Activated effector memory CD4-positive, alpha-beta T cell treated with Interleukin-2 at 50 U/mL for 16 hours (primary cell): ENCODE results near the gene MAN2B1.
"Not testable (repeated sequence)": the region's sequence is repeated elsewhere in the genome, so short reads cannot be mapped to it uniquely, and the experiment has no call there.

Experiments used
- DNase-seq: peaks from one replicate; pipeline ENCODE4 v3.0.0-alpha.2; 2020

Gene MAN2B1

GRCh38 chr19:12656899-12657571 is 9.5 kb downstream of the MAN2B1 start:
- no peak for DNase-seq

- no peak for DNase-seq
Observed at GRCh38 chr19:12655546-12655945, 11.0 kb downstream of the MAN2B1 start.

DNA sequence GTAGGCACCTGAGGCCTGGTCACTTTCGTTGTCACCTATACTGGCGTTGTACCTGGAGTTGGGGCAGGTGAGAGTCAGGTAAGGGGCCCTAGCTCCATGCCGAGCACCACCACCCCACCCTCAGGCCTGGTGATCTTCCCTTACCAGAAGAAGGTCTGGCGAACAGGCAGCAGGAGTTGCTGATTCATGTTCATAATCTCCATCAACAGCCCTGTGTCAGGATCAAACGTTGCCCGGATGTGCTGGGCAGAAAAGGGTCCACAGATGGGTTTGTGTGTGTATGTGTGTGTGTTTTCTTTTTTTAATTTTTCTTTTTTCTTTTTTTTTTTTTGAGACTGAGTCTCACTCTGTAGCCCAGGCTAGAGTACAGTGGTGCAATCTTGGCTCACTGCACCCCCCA is 14.3 kb downstream of the MAN2B1 start:
- no peak for DNase-seq

- no peak for DNase-seq
Observed at GRCh38 chr19:12649941-12650340, 16.6 kb downstream of the MAN2B1 start.

DNA sequence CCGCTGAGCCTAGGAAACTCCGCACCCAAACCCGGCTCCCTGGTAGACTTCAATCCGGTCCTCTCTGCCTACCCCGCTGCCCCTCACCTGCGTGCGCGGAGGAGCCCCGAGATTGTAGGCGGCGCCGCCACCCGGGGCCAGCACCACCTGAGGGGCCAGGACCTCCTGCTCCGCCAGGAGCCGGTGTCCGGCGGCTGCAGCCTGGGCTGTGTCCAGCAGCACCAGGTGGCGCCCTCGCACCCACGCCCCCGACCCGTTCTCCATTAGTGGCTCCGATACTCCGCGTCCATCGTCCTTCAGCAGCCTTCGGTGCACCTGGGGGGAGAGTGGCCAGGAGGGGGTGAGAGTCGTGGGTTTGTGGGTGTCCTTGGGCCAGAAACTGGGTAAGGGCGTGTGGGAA is 18.5 kb downstream of the MAN2B1 start:
- no peak for DNase-seq

- DNase-seq: no peak
Observed at GRCh38 chr19:12647490-12648071, 19.0 kb downstream of the MAN2B1 start.

- DNase-seq: no peak
Observed at GRCh38 chr19:12647047-12647446, 19.5 kb downstream of the MAN2B1 start.

GRCh38 chr19:12646551-12646950 is 20.0 kb downstream of the MAN2B1 start:
- no peak for DNase-seq

DNA sequence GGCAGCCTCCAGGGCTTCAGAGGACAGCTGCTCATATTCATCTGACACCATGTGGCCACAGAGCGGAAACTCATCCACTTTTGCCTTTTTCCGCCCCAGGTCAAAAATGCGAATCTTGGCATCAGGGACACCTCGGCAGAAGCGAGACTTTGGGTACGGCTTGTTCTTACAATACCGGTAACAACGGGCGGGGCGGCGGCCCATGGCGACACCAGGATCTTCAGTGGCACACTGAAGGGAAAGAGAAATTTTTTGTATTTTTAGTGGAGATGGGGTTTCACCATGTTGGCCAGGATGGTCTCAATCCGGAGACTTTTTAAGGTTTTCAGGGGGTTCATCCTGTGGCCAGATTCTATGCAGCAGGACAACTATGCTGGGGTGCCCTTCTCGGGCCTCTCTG is 22.8 kb downstream of the MAN2B1 start:
- not testable (repeated sequence) for DNase-seq

GRCh38 chr19:12642506-12642905 is 24.0 kb downstream of the MAN2B1 start:
- DNase-seq: no peak

- DNase-seq: no peak
Observed at GRCh38 chr19:12641456-12641855, 25.1 kb downstream of the MAN2B1 start.

DNA sequence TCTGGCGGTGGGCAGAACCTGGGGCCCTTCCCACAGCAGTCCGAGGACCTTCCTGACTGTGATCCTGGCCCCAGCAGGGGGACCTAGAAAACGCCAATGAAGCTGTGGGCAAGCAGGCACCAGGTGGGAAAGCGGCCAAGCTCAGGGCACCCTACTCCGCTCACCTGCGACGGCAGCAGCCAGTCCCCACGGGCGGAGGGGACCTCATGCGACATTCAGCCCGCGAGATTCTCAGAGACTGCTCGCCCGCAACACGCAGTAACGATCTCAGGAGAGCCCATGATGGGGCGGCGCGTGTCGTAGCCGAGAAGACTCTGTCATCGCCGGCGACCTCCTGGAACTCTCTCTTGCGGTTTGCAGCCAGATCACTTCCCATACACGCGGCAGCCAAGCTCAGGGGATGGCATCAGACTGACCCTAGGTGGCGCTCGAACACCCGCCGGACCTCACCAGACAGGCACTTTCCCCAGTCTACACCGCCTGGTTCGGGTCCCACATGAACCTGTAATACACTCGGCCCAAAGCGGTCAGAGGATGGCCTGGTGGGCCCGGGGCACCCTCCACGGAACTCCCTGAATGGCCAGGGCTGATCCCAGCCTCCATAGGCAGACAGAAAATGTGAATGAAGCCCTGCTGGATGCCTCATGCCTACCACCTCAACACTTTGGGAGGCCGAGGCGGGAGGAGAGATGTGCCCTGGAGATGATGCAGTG is 26.5 kb downstream of the MAN2B1 start:
- peak; percentile 74 for DNase-seq

DNA sequence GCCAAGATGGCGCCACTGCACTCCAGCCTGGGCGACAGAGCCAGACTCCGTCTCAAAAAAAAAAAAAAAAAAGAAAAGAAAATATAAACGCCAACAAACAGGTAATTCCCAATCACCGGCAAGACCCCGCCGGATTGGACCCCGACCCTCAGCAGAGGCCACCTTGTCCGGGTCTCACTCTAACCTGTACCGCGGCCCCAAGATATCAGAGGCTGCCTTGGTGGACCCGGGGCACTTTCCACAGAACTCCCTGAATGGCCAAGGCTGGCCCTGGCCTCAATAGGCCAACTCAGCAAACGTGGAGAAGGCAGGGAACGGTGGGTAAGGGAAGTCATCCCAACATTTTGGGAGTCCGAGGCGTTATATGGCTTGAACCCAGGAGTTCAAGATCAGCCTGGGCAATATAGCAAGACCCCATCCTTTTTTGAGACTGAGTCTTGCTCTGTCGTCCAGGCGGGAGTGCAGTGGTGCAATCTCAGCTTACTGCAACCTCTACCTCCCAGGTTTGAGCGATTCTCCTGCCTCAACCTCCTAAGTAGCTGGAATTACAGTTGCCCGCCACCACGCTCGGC is 27.8 kb downstream of the MAN2B1 start:
- DNase-seq: no peak

- no peak for DNase-seq
Observed at GRCh38 chr19:12636631-12637030, 29.9 kb downstream of the MAN2B1 start.

DNA sequence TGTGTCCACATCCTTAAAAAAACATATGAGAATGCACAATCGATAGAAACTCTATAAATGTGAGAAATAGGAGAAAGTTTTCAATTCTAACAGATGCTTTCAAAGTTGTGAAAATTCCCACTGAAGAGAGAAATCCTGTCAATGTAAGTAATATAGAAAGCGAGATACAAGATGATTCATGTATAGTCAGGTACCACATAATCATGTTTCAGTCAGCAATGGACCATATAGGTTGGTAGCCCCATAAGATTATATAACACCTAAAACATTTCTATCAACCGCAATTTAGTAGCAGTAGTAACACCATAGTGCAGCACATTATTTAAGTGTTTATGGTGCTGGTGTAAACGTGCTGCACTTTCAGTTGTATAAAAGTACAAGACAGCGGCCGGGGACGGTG is 37.3 kb downstream of the MAN2B1 start:
- no peak for DNase-seq

DNA sequence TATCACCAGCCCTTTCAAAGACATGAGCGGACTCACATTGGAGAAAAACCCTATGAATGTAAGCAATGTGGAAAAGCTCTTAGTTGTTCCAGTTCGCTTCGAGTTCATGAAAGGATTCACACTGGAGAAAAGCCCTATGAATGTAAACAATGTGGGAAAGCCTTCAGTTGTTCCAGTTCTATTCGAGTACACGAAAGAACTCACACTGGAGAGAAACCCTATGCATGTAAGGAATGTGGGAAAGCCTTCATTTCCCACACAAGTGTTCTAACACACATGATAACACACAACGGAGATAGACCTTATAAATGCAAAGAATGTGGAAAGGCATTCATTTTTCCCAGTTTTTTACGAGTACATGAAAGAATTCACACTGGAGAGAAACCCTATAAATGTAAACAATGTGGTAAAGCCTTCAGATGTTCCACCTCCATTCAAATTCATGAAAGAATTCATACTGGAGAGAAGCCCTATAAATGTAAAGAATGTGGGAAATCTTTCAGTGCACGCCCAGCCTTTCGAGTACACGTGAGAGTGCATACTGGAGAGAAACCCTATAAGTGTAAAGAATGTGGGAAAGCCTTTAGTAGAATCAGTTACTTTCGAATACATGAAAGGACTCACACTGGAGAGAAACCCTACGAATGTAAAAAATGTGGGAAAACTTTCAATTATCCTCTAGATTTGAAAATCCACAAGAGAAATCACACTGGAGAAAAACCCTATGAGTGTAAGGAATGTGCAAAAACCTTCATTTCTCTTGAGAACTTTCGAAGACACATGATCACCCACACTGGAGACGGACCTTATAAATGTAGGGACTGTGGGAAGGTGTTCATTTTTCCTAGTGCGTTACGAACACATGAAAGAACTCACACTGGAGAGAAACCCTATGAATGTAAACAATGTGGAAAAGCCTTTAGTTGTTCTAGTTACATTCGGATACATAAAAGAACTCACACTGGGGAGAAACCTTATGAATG is 38.2 kb downstream of the MAN2B1 start:
- DNase-seq: no peak

- DNase-seq: no peak
Observed at GRCh38 chr19:12626958-12627357, 39.6 kb downstream of the MAN2B1 start.

GRCh38 chr19:12623361-12624031 is 43.0 kb downstream of the MAN2B1 start:
- DNase-seq: no peak

GRCh38 chr19:12621253-12622024 is 45.1 kb downstream of the MAN2B1 start:
- not testable (repeated sequence) for DNase-seq

- DNase-seq: no peak
Observed at GRCh38 chr19:12617646-12618045, 48.9 kb downstream of the MAN2B1 start.

DNA sequence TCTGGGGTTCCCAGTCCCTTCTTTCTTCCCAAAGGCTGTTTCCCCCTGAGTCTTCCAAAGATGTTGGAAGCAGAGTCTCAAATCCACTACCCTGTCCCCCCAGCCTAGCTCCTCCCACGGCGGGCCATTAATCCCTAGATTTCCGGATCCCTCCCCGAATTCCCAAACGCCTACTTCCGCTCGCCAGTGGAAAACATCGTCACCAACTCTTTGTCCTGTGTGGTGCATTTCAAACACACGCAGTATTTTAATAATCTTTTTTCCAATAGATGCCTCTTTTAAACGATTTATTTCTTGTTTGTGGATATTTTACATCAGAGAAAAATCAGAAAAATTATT is 55.2 kb downstream of the MAN2B1 start:
- peak; percentile 3 for DNase-seq
